Effector CD8-positive, alpha-beta T cell (primary cell): Measurements from ENCODE around the gene GPR119.
"Not testable (repeated sequence)": the region's sequence is repeated elsewhere in the genome, so short reads cannot be mapped to it uniquely, and the experiment has no call there.

Source experiments
- DNase-seq: peaks from one replicate; lab custom pipeline; 2025; lab: John Stamatoyannopoulos, UW
- total RNA-seq, 4 experiments: gene quantifications; one replicate each; lab custom pipeline; 2026; lab: John Stamatoyannopoulos, UW

Gene GPR119
- total RNA-seq: 0 reads per million in 4 experiments

GRCh38 chrX:130385520-130385919, at the start of gene GPR119:
Gene GPR119 (minus strand): TSS chrX:130385674. CDS start chrX:130385447, 227 bp downstream.
- DNase-seq: no peak

GRCh38 chrX:130429236-130429635, 43.8 kb upstream of the GPR119 start:
- DNase-seq: not testable (repeated sequence)

- DNase-seq: no peak
These were observed 41.1 kb upstream of the GPR119 start for GRCh38 chrX:130426531-130426930.

- DNase-seq: no peak
These were observed 33.8 kb upstream of the GPR119 start for GRCh38 chrX:130419263-130419662.

- DNase-seq: no peak
These were observed 33.3 kb upstream of the GPR119 start for GRCh38 chrX:130418740-130419139.

GRCh38 chrX:130418066-130418465, 32.6 kb upstream of the GPR119 start:
- DNase-seq: no peak

- DNase-seq: no peak
These were observed 31.3 kb upstream of the GPR119 start for GRCh38 chrX:130416785-130417184.

- no peak for DNase-seq
These were observed 29.7 kb upstream of the GPR119 start for GRCh38 chrX:130415201-130415600.

GRCh38 chrX:130414800-130415199, 29.3 kb upstream of the GPR119 start:
- no peak for DNase-seq

GRCh38 chrX:130413415-130413814, 27.9 kb upstream of the GPR119 start:
- no peak for DNase-seq

- DNase-seq: no peak
These were observed 16.8 kb upstream of the GPR119 start for GRCh38 chrX:130402208-130402684.

GRCh38 chrX:130401415-130402207, 16.1 kb upstream of the GPR119 start, which contains the start of gene RBMX2:
Gene RBMX2 (plus strand): TSS chrX:130401987. CDS start chrX:130402033, 46 bp downstream.
- peak; percentile 60 for DNase-seq

GRCh38 chrX:130395341-130395740, 9.9 kb upstream of the GPR119 start:
- no peak for DNase-seq

GRCh38 chrX:130393451-130394074, 8.1 kb upstream of the GPR119 start:
- no peak for DNase-seq

- no peak for DNase-seq
These were observed 934 bp upstream of the GPR119 start for GRCh38 chrX:130386408-130386808.

- DNase-seq: no peak
These were observed 7.3 kb downstream of the GPR119 start for GRCh38 chrX:130378024-130378669.

- DNase-seq: no peak
These were observed 9.4 kb downstream of the GPR119 start for GRCh38 chrX:130376077-130376476.

- not testable (repeated sequence) for DNase-seq
These were observed 33.4 kb downstream of the GPR119 start for GRCh38 chrX:130352050-130352449.

- DNase-seq: no peak
These were observed 33.9 kb downstream of the GPR119 start for GRCh38 chrX:130351567-130351966.

- DNase-seq: no peak
These were observed 38.2 kb downstream of the GPR119 start for GRCh38 chrX:130347321-130347720.

GRCh38 chrX:130343411-130343810, 42.1 kb downstream of the GPR119 start:
- no peak for DNase-seq

GRCh38 chrX:130340271-130340670, 45.2 kb downstream of the GPR119 start:
- no peak for DNase-seq
